Measurements from ENCODE around the gene SLC49A3. TPM values are rescaled to one million over a fixed set of nuclear protein-coding genes. Genes with fewer than 3 reads are reported as not detected.

Gene SLC49A3
- total RNA-seq, 2 experiments from 2014 or later: not detected

DNA sequence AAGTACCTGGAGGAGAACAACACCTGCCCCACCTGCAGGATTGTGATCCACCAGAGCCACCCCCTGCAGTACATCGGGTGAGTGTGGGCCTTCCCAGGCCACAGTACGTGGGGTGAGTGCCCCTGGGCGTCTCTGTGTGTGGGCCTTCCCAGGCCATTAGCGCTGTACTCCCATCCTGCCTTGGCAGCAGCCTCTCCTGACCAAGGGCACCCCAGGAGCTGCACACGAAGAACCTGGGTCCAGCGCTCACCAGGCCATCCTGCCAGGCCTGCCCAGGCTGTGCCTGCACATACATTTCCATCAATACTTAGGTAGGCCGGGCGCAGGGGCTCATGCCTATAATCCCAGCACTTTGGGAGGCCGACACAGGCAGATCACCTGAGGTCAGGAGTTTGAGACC is 46.0 kb upstream of the SLC49A3 start:
- H3K9me2 ChIP-seq (ENCODE audit: insufficient read depth, low read length): no peaks in the 10 kb centered on the region
- no peak for TF ChIP-seq EZH2phosphoT487 (IDR thresholded peaks at IDR 0.05; ENCODE audit: borderline replicate concordance, low read depth, low read length)
- TF ChIP-seq CTCF (conservative IDR thresholded peaks at IDR 0.05; ENCODE audit: low read length): no peak
- no peak overlapping the region for H3K27ac ChIP-seq (ENCODE audit: low read depth, low read length, poor library complexity, severe bottlenecking)
- no TSS peak for BruUV-seq (replicated peaks)
- ChIA-PET CTCF (ENCODE audit: unreplicated experiment) (no interaction called here), POLR2A (no interaction called here)
- H3K4me3 ChIP-seq (ENCODE audit: low read depth, low read length, poor library complexity, severe bottlenecking): no peak overlapping the region
- H3K36me3 ChIP-seq (ENCODE audit: insufficient read depth, low read length): peaks cover 70% of the 10 kb centered on the region
- H4K20me1 ChIP-seq (ENCODE audit: insufficient read depth, low read length): no peaks in the 10 kb centered on the region
- H3K9me3 ChIP-seq (ENCODE audit: low read length): no peaks in the 10 kb centered on the region
- H2AFZ ChIP-seq (ENCODE audit: low read length): no peak overlapping the region
- H3K4me2 ChIP-seq (ENCODE audit: low read length): no peak overlapping the region
- DNase-seq (ENCODE audit: low spot score): no peak
- peaks cover 10% of the 10 kb centered on the region for H3K4me1 ChIP-seq (ENCODE audit: insufficient read depth, low read length, poor library complexity, severe bottlenecking)
- H3K79me2 ChIP-seq (ENCODE audit: insufficient read depth, low read depth, low read length): no peaks in the 10 kb centered on the region
- intact Hi-C loops (cut with micrococcal nuclease; ENCODE audit: unreplicated experiment): no loop called here

GRCh38 chr4:734075-734474 is 45.1 kb upstream of the SLC49A3 start:
- Histone ChIP-seq H2AFZ (ENCODE audit: low read length) (no peak overlapping the region), H4K20me1 (ENCODE audit: insufficient read depth, low read length) (no peaks in the 10 kb centered on the region), H3K4me1 (ENCODE audit: insufficient read depth, low read length, poor library complexity, severe bottlenecking) (peaks cover 9% of the 10 kb centered on the region), H3K4me2 (ENCODE audit: low read length) (no peak overlapping the region), H3K9me2 (ENCODE audit: insufficient read depth, low read length) (no peaks in the 10 kb centered on the region), H3K27ac (ENCODE audit: low read depth, low read length, poor library complexity, severe bottlenecking) (no peak overlapping the region), H3K79me2 (ENCODE audit: insufficient read depth, low read depth, low read length) (no peaks in the 10 kb centered on the region), H3K9me3 (ENCODE audit: low read length) (no peaks in the 10 kb centered on the region), H3K4me3 (ENCODE audit: low read depth, low read length, poor library complexity, severe bottlenecking) (no peak overlapping the region), H3K36me3 (ENCODE audit: insufficient read depth, low read length) (peaks cover 64% of the 10 kb centered on the region)
- BruUV-seq (replicated peaks): no TSS peak
- no peak for DNase-seq (ENCODE audit: low spot score)
- POLR2A ChIA-PET: no interaction called here
- CTCF ChIA-PET (ENCODE audit: unreplicated experiment): no interaction called here
- TF ChIP-seq CTCF (conservative IDR thresholded peaks at IDR 0.05; ENCODE audit: low read length): no peak
- no peak for TF ChIP-seq EZH2phosphoT487 (IDR thresholded peaks at IDR 0.05; ENCODE audit: borderline replicate concordance, low read depth, low read length)
- intact Hi-C loops (cut with micrococcal nuclease; ENCODE audit: unreplicated experiment): no loop called here

- CTCF ChIA-PET (ENCODE audit: unreplicated experiment): no interaction called here
- no peak for DNase-seq (ENCODE audit: low spot score)
- no TSS peak for BruUV-seq (replicated peaks)
- Histone ChIP-seq H3K4me3 (ENCODE audit: low read depth, low read length, poor library complexity, severe bottlenecking) (no peak overlapping the region), H3K4me1 (ENCODE audit: insufficient read depth, low read length, poor library complexity, severe bottlenecking) (peaks cover 5% of the 10 kb centered on the region), H3K9me3 (ENCODE audit: low read length) (no peaks in the 10 kb centered on the region), H2AFZ (ENCODE audit: low read length) (no peak overlapping the region), H4K20me1 (ENCODE audit: insufficient read depth, low read length) (no peaks in the 10 kb centered on the region), H3K9me2 (ENCODE audit: insufficient read depth, low read length) (no peaks in the 10 kb centered on the region), H3K36me3 (ENCODE audit: insufficient read depth, low read length) (peaks cover 61% of the 10 kb centered on the region), H3K4me2 (ENCODE audit: low read length) (no peak overlapping the region), H3K79me2 (ENCODE audit: insufficient read depth, low read depth, low read length) (no peaks in the 10 kb centered on the region), H3K27ac (ENCODE audit: low read depth, low read length, poor library complexity, severe bottlenecking) (no peak overlapping the region)
- intact Hi-C loops (cut with micrococcal nuclease; ENCODE audit: unreplicated experiment): no loop called here
- TF ChIP-seq EZH2phosphoT487 (IDR thresholded peaks at IDR 0.05; ENCODE audit: borderline replicate concordance, low read depth, low read length): no peak
- POLR2A ChIA-PET: no interaction called here
These were observed 44.7 kb upstream of the SLC49A3 start for GRCh38 chr4:733631-733980.
